ENCODE measurements around the gene VPS25.

VPS25 gene

DNA sequence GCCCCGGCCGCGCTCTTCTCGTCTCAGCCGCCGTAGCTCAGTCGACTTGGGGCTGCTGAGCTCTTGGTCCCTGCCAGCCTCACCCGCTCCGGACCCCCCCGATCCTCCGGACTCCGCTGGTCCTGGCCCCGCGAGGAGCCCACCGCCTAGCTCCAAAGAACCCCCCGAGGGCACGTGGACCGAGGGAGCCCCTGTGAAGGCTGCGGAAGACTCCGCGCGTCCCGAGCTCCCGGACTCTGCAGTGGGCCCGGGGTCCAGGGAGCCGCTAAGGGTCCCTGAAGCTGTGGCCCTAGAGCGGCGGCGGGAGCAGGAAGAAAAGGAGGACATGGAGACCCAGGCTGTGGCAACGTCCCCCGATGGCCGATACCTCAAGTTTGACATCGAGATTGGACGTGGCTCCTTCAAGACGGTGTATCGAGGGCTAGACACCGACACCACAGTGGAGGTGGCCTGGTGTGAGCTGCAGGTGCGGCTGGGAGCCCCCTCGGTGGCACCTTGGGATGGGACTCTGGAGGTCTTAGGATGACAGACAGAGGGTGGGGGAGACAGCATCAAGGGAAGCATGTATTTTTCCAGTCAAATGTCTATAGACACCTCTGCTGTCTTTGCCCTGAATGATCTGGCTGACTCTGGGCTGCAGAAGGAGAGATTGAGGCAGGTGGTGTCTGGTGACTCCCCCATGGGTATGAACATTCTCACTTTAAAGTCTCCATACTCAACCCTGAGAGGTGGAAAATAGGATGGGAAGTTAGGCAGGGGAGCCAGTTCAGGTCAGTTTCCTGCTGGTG lies 7.8 kb downstream of the VPS25 start:
- peak overlapping the region; percentile 90 for H3K4me3 ChIP-seq (ENCODE audit: control insufficient read depth, low read depth, low read length)
- no peak for DNase-seq (ENCODE audit: low read depth)
- no peak for TF ChIP-seq CTCF (IDR thresholded peaks at IDR 0.05; ENCODE audit: control insufficient read depth, insufficient read depth, low read depth, low read length, missing control alignments)

- no peak for DNase-seq (ENCODE audit: low read depth)
- no peak for TF ChIP-seq CTCF (IDR thresholded peaks at IDR 0.05; ENCODE audit: control insufficient read depth, insufficient read depth, low read depth, low read length, missing control alignments)
- H3K4me3 ChIP-seq (ENCODE audit: control insufficient read depth, low read depth, low read length), result peak overlapping the region; percentile 90
Measured at GRCh38 chr17:42781639-42782165, 8.5 kb downstream of the VPS25 start.

GRCh38 chr17:42782166-42783061 lies 9.2 kb downstream of the VPS25 start:
- no peak for TF ChIP-seq CTCF (IDR thresholded peaks at IDR 0.05; ENCODE audit: control insufficient read depth, insufficient read depth, low read depth, low read length, missing control alignments)
- DNase-seq (ENCODE audit: low read depth), result no peak
- peak overlapping the region; percentile 90 for H3K4me3 ChIP-seq (ENCODE audit: control insufficient read depth, low read depth, low read length)

GRCh38 chr17:42783062-42783790 lies 10.0 kb downstream of the VPS25 start:
- peak; percentile 40 for DNase-seq (ENCODE audit: low read depth)
- TF ChIP-seq CTCF (IDR thresholded peaks at IDR 0.05; ENCODE audit: control insufficient read depth, insufficient read depth, low read depth, low read length, missing control alignments), result no peak
- peak overlapping the region; percentile 90 for H3K4me3 ChIP-seq (ENCODE audit: control insufficient read depth, low read depth, low read length)

DNA sequence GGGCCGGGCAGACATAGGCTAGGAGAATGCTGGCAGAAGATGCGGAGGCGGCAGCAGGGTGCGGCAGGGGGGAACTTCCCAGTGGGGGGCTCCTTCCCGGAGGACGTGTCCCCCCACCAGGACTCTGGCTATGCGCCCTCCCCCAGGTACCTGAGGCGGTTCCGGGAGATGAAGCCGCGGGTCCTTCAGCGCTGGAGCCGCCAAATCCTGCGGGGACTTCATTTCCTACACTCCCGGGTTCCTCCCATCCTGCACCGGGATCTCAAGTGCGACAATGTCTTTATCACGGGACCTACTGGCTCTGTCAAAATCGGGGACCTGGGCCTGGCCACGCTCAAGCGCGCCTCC lies 10.5 kb downstream of the VPS25 start:
- DNase-seq (ENCODE audit: low read depth), result no peak
- H3K4me3 ChIP-seq (ENCODE audit: control insufficient read depth, low read depth, low read length), result no peak overlapping the region
- TF ChIP-seq CTCF (IDR thresholded peaks at IDR 0.05; ENCODE audit: control insufficient read depth, insufficient read depth, low read depth, low read length, missing control alignments), result no peak

DNA sequence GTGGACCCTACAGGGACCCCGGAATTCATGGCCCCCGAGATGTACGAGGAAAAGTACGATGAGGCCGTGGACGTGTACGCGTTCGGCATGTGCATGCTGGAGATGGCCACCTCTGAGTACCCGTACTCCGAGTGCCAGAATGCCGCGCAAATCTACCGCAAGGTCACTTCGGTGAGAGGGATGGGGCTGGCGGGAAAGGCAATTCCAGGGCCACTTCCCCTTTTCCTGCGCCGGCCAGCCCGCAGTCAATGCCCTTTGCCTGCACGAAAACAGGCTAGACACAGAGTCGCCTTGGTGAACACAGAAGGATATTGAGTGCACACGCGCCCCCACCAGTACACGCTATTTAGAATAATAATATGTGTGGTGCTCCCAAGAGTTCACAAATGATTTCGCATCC lies 11.2 kb downstream of the VPS25 start:
- no peak overlapping the region for H3K4me3 ChIP-seq (ENCODE audit: control insufficient read depth, low read depth, low read length)
- TF ChIP-seq CTCF (IDR thresholded peaks at IDR 0.05; ENCODE audit: control insufficient read depth, insufficient read depth, low read depth, low read length, missing control alignments), result no peak
- DNase-seq (ENCODE audit: low read depth), result no peak
